HFFc6 (cell line): ENCODE measurements around the gene KRT17. TPM values are rescaled to one million over a fixed set of nuclear protein-coding genes. Genes with fewer than 3 reads are reported as not detected.
A peak's percentile ranks its signal among the peaks of the same experiment; 100 is the strongest.

Experiments used
- DNase-seq: peaks from one replicate; pipeline ENCODE4 v3.0.0-alpha.2; 2018
- H3K27ac Mint-ChIP-seq: 2 replicates; pipeline ENCODE4 v1.8.0; 2020; ENCODE audit warnings: mild to moderate bottlenecking, mixed read lengths
- H3K27me3 Mint-ChIP-seq: 2 replicates; pipeline ENCODE4 v1.8.0; 2021; ENCODE audit warnings: mild to moderate bottlenecking, moderate library complexity, mixed read lengths; ENCODE audit not compliant: insufficient read depth
- H3K36me3 Mint-ChIP-seq: 2 replicates; pipeline ENCODE4 v1.8.0; 2021; ENCODE audit warnings: low read depth, mixed read lengths
- H3K4me1 Mint-ChIP-seq: 2 replicates; pipeline ENCODE4 v1.8.0; 2020; ENCODE audit warnings: low read depth, mixed read lengths
- H3K4me3 Mint-ChIP-seq: 2 replicates; pipeline ENCODE4 v1.8.0; 2020; ENCODE audit warnings: mild to moderate bottlenecking, moderate library complexity, mixed read lengths
- H3K9me3 Mint-ChIP-seq: 2 replicates; pipeline ENCODE4 v1.8.0; 2020; ENCODE audit warnings: mild to moderate bottlenecking, mixed read lengths
- CTCF ChIP-seq: fragments of 200-600 bp; sonication (generic); IDR thresholded peaks from 2 replicates; pipeline ENCODE4 v1.5.0; 2021; ENCODE audit warnings: antibody characterized with exemption, mild to moderate bottlenecking
- total RNA-seq, 6 experiments: library from RNA; stranded (reverse); fragmentation: NEBNext Ultra II Directional; extraction: Animal tissue kit (Norgen Biotek cat#: 25700); gene quantifications; 2 replicates in 1 of 6; 3 replicates in 5 of 6; pipeline ENCODE4 v1.2.3, GENCODE V29; 2021

KRT17 gene
- total RNA-seq, 6 experiments from 2014 or later = 1.0 to 3.9 (median 2.9) TPM

GRCh38 chr17:41651625-41652460 is 27.5 kb upstream of the KRT17 start:
- no peak overlapping the region for H3K27ac Mint-ChIP-seq
- no peak for TF ChIP-seq CTCF
- peaks cover 1% of the 10 kb centered on the region for H3K27me3 Mint-ChIP-seq
- H3K4me1 Mint-ChIP-seq = peaks cover 14% of the 10 kb centered on the region
- H3K4me3 Mint-ChIP-seq = no peak overlapping the region
- no peaks in the 10 kb centered on the region for H3K36me3 Mint-ChIP-seq
- no peak for DNase-seq
- H3K9me3 Mint-ChIP-seq = no peaks in the 10 kb centered on the region

GRCh38 chr17:41650794-41651624 is 26.6 kb upstream of the KRT17 start:
- Mint-ChIP-seq H3K27me3 (peaks cover 1% of the 10 kb centered on the region), H3K36me3 (no peaks in the 10 kb centered on the region), H3K9me3 (no peaks in the 10 kb centered on the region), H3K4me1 (peaks cover 16% of the 10 kb centered on the region), H3K27ac (no peak overlapping the region), H3K4me3 (no peak overlapping the region)
- TF ChIP-seq CTCF = no peak
- DNase-seq = no peak

- Mint-ChIP-seq H3K4me3 (no peak overlapping the region), H3K9me3 (no peaks in the 10 kb centered on the region), H3K4me1 (peaks cover 24% of the 10 kb centered on the region), H3K27me3 (no peaks in the 10 kb centered on the region; the same call in none of the 2 replicates), H3K27ac (no peak overlapping the region), H3K36me3 (no peaks in the 10 kb centered on the region)
- DNase-seq = no peak
- TF ChIP-seq CTCF = no peak
Observed at GRCh38 chr17:41649923-41650519, 25.6 kb upstream of the KRT17 start.

- H3K4me3 Mint-ChIP-seq = peak overlapping the region; percentile 80
- H3K9me3 Mint-ChIP-seq = no peaks in the 10 kb centered on the region
- peak overlapping the region; percentile 81 for H3K27ac Mint-ChIP-seq
- H3K27me3 Mint-ChIP-seq = no peaks in the 10 kb centered on the region; the same call in none of the 2 replicates
- no peaks in the 10 kb centered on the region for H3K36me3 Mint-ChIP-seq
- TF ChIP-seq CTCF = peak; percentile 88
- peaks cover 24% of the 10 kb centered on the region for H3K4me1 Mint-ChIP-seq
- DNase-seq = peak; percentile 71
Observed at GRCh38 chr17:41648411-41649195, 24.2 kb upstream of the KRT17 start.

- H3K4me3 Mint-ChIP-seq = peak overlapping the region; percentile 80
- peak; percentile 57 for DNase-seq
- H3K4me1 Mint-ChIP-seq = peaks cover 24% of the 10 kb centered on the region
- H3K27me3 Mint-ChIP-seq = no peaks in the 10 kb centered on the region; the same call in none of the 2 replicates
- no peaks in the 10 kb centered on the region for H3K9me3 Mint-ChIP-seq
- peak; percentile 93 for TF ChIP-seq CTCF
- peak overlapping the region; percentile 81; the same call in 1 of the 2 replicates for H3K27ac Mint-ChIP-seq
- H3K36me3 Mint-ChIP-seq = no peaks in the 10 kb centered on the region
Observed at GRCh38 chr17:41647940-41648410, 23.6 kb upstream of the KRT17 start.
